GM18505 (cell line): ENCODE measurements around the gene PIGU.

Experiments used
- ATAC-seq: cut with Tn5 transposase; IDR thresholded peaks from one replicate; pipeline ENCODE4 v1.9.1; 2021; ENCODE audit not compliant: unreplicated experiment
- POLR2A ChIP-seq: IDR thresholded peaks from 4 replicates; pipeline ENCODE4 v1.6.1; 2011; ENCODE audit warnings: borderline replicate concordance; ENCODE audit not compliant: insufficient read depth, insufficient read length; ENCODE audit errors: extremely low read depth

The PIGU gene

DNA sequence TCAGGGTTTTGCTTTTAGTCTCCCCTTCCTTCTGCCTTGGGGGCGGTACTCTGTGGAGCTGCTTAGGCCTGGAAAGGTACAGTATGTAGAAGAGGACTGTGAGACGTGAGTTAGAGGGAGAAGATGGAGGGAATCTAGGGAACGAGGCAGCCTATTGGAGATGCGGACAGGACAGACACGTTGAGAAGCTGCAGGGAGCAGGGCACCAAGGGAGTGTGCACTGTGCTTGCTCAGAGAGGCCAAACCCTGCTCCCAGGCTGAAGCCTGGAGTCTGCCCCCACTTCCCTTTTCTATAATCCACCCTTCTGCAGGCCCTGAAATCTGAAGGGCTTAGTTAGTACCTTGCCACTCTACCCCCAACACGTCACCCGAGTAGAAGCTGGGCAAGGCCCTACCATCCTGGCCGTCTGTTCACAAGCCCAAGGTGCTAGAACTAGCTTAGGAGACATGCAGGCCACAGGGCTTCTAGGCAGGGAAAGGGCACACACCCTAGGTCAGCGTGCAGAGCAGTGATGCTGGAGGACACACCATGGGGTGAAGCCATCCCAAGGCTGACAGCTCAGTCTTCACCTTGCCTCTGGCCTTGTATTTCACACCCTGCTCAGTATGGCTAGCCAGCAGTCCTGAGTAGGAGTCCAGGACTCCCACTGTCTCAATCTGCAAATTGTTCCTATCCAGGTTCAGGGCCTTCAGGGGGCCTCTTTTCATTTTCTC, 34.1 kb upstream of the PIGU start:
- TF ChIP-seq POLR2A = no peak
- no peak for ATAC-seq

DNA sequence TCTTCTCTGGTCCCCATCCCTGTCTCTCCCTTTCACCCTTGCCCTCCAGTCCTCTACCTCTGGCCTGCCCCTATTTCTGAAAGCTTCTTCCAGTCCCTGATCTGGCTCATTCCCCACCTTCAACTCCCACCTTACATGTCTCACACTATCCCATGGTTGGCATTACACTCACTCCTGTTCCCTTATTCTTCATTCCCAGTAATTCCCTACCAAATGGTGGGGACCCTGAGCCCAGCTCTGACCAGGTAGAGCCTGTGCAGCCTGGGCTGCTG, 33.6 kb upstream of the PIGU start:
- no peak for ATAC-seq
- TF ChIP-seq POLR2A = no peak

DNA sequence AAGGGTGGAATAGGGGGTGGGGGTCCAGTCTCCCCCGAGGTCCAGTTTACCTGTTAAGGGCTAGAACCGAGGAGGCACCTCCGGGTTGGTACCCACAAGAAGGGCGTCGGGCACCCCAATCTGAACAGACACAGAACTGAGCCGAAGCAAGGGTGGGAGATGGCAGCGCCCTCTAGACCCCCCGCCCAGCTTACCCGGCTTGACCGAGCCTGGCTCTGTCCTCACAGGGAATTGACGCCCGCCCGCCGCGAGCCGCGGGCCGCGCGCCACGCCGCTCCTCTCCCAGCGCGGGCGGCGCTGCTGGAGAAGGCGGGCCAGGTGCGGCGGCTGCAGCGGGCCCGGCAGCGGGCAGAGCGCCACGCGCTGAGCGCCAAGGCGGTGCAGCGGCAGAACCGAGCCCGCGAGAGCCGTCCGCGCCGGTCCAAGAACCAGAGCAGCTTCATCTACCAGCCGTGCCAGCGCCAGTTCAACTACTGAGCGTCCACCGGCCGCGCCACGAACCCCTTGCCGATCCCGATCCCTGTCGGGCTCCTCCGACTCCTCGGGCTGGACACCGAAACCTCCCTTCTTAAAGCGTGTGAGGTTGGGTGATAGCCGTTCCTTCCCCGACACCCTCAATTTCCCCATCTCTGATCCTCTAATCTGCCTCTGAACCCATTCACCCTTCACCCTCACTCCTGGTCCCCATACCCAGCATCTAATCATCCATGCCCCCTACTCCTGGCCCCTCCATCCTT, 33.1 kb upstream of the PIGU start:
- no peak for TF ChIP-seq POLR2A
- peak; percentile 19 for ATAC-seq

DNA sequence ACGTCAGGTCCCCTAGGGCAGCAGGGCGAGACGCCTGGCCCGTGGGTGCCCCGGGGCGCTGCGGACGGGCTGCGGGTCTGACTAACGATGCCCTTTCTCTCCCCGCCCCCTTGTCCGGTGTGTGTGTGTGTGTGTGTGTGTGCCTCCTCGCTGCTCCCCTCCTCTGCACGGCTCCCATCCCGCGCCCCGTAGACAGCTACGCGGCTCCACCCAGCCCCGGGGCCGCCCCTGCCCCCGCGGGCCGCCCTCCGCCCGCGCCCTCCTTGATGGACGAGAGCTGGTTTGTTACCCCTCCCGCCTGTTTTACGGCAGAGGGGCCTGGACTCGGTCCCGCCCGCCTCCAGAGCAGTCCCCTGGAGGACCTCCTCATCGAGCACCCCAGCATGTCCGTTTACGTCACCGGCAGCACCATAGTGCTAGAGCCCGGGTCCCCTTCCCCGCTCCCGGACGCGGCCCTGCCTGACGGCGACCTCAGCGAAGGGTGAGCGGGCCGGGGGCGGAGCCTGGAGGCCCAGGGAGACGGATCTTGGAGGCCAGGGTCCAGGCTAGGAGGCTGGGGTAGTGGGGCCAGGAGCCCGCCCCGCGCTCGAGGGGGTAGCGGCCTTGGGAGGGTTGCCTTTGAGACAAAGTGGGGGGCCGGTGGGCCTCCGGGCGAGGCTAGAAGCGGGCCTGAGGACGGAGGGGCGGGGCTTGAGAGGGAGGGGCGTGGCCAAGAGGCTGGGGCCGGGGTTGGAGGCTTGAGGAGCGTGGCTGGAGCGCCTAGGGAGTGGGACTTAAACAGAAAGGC, 32.3 kb upstream of the PIGU start:
- peak; percentile 74 for TF ChIP-seq POLR2A
- ATAC-seq = peak; percentile 56

DNA sequence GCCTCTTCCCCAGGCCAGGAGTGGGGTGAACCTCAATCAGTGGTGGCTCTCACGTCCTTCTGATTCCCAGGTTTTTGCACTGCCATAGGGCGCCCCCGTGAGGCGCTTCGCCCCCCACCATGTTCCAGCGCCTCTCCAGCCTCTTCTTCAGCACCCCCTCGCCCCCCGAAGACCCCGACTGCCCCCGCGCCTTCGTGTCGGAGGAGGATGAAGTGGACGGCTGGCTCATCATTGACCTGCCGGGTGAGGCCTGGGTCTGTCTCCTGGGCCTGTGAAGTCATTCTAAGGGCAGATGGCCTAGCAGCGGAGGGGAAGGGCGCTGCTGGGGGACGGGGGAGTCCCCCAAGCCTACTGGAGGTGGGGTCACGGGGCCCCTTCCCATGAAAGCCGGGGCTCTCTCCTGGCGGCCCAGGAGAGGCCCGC, 31.7 kb upstream of the PIGU start:
- ATAC-seq = peak; percentile 2
- TF ChIP-seq POLR2A = no peak

DNA sequence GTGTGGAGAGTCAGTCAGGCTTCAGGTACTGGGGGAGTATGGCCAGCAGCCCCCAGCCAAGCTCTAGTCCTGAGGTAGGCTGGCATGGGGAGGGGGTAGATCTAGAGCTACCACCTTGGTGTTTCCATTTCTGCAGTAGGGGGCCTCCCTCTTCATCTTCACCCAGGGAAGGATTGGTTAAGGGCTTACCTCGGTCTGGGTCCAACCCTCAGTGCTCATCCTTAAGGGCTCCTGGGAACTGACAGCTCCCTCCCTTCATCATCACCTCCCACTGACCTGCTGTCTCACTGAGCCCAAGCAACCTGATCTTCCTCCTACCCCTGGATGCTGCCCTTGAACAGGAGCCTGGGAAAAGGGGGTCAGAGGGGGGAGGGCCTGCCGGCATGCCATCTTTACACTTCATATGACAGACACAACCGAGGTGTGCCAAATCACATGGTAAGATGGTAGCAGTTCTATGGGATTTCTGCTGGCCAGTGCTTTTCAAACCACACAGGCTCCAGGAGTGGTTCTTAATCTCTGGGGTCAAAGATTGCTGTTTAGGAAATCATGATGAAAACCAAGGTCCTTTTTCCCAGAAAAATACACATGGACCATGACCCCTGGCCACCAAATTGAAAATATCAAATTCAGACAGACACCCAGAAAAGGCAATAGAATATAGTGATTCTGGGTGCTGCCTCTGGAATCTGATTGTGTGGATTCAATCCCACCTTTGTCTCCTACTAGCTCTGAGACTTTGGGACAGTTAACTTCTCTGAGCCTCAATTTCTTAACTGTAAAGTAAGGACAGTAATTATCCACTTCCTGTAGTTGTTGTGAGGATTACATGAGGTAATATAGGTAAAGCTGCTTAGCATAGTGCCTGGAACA, 30.3 kb upstream of the PIGU start:
- no peak for ATAC-seq
- TF ChIP-seq POLR2A = no peak

DNA sequence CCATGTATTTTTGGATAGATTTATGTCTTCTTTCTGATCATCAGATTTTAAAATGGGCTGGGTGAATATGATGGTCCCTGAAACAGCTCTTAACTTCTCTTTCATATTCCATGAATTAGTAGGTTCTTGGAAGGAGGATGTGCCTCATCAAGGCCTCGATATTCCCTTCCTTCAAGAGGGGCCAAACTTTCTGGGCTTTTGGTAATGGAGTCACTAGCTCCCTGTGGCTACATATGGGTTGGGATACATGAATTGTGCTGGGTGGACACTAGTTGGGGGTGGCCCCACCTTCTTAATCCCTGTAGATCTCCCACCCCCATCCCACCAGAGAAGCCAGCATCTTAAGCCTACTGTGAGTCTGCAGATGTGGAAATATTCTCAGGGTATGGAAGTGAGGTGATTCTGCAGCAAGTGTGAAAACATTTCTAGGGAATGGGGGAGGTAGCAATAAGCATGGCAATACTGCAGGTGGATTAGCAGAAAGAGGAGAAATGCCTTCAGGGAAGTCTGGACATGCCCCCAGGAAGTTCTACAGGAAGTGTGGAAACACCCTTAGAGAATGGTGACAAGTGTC, 29.5 kb upstream of the PIGU start:
- no peak for ATAC-seq
- no peak for TF ChIP-seq POLR2A

DNA sequence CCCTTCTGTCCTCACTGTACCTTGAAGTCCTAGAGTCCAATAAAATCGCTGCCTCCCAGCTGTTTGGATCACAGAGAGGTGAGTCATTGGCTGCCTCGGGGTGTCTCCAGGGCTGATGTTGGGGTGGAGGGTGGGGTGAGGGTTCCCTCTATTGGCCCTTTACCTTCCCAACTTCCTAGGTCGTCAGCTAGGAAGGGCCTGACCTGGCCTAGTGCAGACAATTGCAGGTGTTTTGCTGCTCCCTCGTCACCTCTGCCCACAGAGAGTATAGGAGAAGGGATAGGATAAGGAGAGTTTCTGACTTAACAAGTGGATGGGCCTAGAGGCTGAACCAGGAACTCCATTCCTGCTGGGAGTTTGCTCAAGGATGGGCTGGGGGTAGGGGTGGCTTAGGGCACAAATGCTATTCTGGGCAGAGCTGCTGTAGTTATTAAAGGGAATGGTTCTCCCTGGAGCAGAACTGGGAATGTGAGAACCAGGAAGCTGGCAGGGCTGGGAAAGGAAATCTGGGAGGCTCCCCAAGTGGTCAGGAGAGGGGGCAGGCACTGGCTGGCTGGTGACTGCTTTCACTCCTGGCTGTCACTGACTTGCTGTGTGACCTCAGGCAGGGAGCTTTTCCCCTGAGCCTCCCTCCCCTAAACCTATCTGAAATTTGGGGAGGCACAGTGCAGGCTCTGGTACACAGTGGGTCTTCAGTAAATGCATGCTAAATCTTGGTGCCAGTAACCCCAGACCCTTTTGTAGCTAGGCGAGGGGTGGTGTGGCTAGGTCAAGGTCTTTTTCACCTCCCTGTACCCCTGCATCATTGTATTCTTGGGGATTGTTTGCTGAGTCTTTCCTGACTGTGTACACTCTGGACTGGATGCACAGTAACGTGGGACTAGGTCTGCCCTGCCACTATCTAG, 28.8 kb upstream of the PIGU start:
- ATAC-seq = no peak
- no peak for TF ChIP-seq POLR2A

DNA sequence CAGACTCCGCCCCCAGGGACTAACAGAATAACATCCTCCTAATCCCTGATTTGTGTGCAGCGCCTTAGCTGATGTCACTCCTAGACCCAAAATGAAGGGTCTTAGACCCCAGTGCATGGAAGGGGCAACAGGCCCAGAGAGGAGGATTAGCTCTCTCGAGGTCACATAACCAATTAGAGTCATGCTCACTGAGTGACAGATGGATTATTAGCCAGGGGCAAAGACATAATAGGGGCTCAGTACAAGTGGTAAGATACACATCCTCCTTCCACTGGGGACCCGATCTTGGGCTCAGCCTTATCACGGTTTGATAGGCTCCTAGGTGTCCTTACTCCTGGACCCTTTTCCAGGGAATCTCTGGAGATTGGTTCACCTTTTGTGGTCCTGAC, 28.1 kb upstream of the PIGU start:
- no peak for ATAC-seq
- no peak for TF ChIP-seq POLR2A

DNA sequence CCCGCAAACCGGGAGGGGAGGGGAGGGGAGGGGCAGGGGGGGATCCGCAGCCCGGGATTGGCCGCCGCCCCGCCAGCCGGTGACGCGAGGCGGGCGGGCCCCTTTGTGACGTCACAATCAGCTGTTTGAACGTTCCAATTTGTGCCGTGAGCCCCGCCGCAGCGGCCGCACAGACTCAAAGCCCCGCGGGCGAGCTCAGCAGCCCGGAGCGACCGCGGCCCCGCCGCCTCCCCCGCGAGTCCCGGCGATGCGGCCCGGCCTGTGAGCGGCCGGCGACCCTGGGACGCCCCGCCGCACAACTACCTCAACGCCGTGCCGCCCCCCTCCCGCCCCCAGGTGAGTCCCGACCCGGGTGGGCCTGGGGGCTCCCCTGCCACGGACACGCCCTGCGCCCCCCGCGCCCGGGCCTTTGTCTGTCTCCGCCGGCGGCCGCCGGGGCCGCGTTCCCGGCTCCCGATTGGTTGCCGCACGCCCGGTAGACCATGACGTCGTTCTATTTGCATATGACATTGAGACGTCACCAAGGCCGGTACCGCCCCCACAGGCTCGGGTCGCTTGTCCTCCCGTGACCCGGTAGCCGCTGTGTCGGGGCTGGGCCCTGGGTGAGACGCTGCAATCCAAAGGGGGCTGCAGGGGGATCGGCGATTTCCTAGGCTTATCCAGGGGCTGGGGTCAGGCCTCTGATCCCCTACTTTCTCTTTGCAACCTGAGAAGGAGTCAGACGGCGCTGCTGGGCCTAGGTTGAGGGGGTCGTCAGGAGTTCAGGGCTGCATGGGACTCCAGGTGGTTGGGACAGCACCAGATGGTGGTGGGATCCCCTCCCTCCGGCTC, 27.5 kb upstream of the PIGU start, which contains the start of gene TP53INP2:
Gene TP53INP2 (plus strand): TSS at position 168 of the 831 bp plus-strand sequence. CDS start 4,396 bp downstream, outside the sequence.
- TF ChIP-seq POLR2A = peak; percentile 68
- ATAC-seq = peak; percentile 46

DNA sequence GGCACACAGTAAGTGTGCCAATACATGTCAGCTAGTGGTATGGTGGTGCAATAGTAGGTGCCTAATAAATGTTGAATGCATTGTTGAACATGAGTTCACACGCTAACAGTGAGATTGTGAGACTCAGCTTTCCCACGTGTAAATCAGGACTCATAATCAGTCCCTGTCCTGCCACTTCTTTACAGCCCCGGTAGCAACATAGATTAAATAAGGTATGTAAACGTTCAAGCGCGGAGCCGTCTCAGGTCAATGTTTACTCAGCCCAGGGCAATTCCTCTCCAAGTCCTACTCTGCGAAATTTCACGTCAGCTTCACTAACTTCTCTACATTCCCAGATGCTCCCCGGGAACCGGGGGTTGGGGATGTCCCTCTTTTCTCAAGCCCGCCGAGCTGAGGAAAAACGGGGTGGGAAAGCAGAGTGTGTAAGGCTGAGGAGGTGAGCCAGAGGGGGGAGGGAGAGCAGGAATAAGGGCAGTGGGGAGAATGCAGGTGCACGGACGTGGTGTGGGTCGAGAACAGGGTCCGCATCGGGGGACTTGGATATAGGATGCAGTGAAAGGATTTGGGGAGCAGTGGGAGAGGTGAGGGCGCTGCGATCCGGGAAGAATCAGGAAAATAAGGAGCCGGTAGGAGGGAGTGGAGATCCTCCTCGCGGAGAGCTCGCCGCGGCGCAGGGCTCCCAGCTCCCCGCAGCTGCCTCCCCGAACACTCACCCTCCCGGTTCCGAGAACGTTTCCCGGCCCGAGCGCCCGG, 26.7 kb upstream of the PIGU start:
- no peak for ATAC-seq
- no peak for TF ChIP-seq POLR2A

DNA sequence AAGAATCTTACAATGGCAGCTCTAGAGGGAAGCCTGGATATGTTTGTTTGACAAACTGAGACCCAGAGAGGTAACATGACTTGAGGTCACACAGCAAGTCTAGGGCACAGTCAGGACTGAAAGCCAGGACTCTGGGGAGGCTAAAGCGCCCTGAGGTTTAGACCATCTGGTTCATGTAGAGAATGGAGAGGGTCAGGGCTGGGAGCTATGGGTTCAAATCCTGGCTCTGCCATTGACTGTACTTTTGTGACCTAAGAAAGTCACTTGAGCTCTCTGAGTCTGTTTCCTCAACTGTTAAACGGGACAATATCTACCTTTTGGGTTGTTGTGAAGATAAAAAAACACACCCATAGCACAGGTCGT, 26.1 kb upstream of the PIGU start:
- ATAC-seq = no peak
- TF ChIP-seq POLR2A = no peak
